ENCODE data around the gene LRP8.

The LRP8 gene

DNA sequence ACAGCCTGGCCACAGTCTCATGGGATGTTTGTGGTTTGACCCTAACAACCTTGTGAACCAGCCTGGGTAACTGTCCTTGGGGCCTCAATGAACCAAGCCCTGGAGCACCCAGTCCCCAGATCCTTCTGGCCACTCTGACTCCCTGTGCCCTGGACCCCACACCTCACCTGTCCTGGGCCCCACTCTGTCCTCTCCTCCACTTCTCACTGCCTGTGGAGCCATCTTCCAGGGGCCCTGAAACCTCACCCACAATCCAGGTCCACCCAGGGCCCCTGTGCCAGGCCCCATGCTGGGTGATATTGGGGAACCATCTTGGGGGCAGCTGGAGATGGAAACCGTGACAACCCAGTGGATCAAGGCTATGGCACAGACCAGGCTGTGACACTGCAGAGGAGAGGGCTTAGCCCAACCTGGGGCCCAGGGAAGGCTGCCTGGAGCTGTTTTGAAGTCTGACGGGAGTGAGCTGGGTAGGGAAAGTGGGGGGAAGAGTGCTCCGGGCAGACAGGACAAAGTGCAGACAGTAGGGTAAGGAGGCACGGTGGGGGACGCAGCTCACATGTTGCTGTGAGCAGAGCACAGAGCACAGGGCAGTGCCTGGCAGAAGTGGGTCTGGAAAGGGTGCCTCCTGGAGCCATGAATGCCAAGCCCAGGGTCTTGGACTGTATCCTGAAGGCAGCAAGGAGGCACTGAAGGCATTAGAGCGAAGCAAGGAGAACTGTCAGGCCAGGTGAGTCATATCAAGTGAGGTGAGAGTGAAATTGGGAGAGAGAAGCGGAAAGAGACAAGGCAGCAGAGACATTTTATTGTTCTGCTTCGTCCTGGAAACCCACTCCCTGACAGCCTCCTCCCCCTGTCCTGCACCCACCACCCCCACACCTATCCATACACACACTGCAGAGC, 12.1 kb upstream of the LRP8 start:
- peak; percentile 6 for DNase-seq

DNA sequence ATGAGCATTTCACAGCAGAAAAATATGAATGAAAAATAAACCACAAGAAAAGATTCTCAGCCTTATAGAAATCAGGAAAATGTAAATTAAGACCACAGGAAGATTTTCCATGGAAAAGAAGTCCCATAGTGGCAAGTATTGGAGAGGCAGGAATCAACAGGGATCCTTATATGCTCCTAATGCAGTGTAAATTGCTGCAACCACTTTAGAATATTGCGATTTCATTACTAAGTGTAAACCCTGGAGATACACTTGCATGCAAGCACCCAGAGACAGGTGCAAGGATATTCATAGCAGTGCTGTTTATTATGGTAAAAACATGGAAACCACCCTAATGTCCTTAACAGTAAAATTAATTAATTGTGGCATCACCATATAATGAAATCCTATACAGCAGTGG, 10.6 kb upstream of the LRP8 start:
- no peak for DNase-seq

DNA sequence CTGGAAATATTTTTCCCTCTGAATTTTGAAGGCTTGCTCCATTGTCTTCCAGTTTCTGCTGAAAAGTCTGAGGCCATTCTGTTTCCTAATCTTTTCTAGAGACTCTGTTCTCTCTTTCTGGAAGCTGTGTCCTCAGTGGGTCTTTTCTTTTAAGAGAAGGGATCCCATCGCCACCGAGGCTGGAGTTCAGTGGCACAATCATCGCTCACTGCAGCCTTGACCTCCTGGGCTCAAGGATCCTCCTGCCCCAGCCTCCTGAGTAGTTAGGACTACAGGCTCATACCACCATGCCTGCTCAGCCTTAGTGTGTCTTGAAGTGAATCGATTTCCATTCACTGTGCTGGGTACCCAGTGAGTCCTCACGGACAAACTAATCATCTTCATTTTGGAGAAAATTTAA, 9.6 kb upstream of the LRP8 start:
- DNase-seq: no peak

DNA sequence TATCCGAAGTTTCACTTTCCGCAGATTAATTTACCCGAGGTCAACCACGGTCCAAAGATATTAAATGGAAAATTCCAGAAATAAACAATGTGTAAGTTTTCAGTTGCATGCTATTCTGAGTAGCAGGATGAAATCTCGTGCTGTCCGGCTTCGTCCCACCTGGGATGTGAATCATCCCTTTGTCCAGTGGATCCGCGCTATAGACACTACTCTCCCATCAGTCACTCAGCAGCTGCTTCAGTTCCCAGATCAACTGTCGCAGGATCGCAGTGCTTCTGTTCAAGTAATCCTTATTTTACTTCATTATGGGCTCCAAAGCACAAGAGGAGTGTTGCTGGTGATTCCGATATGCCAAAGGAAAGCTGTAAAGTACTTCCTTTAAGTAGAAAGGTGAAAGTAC, 8.3 kb upstream of the LRP8 start:
- DNase-seq: no peak

DNA sequence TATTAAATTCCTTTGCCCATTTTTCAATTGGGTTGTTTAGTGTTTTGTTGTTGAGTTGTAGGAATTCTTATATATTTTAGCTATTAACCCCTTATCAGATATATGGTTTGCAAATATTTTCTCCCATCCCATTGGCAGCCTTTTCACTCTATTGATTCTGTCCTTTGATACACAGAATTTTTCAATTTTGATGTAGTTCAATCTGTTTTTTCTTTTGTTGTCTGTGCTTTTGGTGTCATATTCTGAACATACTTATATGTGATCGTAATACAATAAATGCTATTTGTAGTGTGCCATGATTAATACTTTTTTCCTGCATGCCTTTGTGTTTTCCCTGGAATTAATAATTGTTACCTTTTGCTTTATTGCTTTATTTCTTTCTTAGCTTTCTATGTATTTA, 7.8 kb upstream of the LRP8 start:
- DNase-seq: no peak

DNA sequence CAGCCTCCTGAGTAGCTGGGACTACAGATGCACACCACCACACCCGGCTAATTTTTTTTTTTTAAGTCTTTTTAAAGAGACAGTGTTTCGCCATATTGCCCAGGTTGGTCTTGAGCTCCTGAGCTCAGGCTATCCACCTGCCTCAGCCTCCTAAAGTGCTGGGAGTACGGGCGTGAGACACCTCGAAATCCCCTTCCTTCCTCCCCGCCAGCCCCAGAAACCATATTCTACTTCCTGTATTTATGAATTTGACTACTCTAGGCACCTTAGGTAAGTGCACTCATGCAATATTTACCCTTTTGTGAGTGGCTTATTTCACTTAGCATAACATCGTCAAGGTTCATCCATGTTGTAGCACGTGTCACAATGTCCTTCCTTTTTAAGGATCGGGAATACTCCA, 6.9 kb upstream of the LRP8 start:
- no peak for DNase-seq

DNA sequence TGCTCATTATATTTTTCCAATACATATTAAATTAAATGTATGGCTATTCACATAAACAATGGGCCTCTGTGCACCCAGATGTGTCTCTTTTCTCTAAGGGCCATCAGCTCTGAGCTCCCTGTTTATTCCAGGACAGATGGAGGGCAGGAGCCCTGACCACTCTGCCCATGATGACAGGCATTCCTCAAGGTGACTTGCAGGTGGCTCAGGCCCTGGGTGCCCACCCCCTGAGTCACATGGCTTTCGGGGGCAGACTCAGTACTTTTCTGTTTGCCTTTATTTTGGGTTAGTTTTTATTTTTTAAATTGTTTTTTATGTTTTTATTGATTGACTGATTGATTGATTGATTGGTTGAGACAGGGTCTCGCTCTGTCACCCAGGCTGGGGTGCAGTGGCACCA, 6.4 kb upstream of the LRP8 start:
- peak; percentile 16 for DNase-seq

DNA sequence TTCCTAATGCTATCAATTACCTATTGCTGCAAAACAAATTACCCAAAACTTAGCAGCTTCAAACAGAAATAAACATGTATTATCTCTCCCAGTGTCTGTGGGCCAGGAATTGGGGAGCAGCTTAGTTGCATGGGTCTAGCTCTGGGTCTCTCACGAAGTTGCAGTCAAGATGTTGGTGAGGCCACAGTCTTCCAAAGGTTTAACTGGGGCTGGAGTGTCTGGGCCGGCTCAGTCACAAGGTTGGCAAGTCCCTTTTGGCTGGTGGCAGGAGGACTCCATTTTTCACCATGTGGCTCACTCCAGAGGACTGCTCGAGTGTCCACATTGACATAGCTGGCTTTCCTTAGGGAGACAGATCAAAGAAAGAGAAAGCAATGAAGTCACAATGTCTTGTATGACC, 5.0 kb upstream of the LRP8 start:
- DNase-seq: peak; percentile 14

DNA sequence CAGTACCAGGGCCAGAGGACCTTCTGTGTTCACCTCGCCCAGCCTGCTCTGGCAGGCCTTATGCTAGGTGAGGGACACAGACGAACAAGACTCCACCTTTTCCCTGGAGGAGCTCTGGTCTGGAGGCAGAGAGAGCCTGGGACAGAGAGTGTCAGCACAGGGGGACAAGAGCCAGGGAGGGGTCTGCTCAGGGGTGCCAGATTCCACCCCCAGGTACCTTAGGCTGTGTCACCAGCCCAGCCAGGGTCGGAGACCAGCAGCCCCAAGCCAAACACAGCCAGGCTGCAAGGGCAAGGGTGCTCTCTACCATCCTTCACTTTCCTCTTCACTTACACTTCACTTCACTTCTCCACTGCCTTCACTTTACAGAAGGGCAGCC, 4.3 kb upstream of the LRP8 start:
- peak; percentile 21 for DNase-seq

DNA sequence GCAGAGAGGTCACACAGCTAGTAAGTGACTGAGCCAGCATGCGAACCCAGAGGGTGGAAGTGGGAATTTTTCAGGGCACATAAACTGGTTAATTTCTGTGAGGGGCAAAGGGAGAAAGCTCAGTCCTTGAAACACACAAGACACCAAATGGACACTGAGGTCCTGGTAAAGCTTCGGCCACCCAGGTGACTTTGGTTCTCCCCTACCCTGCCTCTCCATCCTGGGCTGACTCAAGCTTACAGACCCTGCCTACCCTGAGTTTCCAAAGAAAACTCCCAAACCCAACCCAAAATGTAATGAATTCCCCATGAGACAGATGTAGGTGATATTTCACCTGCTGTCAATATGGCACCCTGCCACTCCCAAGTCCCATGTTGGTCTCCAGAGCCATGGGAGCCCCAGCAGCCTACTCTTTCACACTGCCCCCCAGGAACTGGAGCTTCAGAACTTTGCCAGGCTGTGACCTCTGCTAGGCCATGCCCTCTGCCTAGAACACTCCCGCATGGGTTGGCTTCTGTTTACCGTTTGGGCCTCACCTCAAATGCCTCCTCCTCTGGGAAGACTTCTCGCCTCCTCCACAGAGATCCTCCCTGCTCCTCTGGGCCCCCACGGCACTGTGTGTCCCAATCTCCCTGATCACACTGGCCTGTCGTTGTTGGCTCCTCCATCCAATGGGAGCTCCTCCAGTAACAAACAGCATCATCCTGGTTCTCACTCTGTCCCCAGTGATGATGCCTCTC, 3.7 kb upstream of the LRP8 start:
- DNase-seq: peak; percentile 12

DNA sequence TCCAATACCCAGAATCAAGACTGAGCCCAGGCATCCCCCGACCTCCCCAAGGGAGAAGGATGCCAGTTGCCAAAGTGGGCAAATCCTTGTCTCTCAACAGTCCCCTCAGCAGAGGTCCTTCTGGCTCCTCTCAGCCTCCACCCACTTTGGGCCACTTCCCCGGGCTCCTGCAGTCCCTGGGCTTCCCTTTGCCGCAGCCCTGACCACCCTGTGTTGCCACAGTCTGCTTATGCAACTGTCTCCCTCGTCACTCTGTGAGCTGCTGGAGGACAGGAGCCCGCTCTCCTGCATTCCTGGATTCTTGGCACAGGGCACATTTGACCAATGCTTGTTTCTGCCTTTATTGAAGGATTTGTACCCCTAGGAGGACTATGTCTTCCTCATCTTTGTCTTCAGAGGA, 2.9 kb upstream of the LRP8 start:
- DNase-seq: peak; percentile 14

DNA sequence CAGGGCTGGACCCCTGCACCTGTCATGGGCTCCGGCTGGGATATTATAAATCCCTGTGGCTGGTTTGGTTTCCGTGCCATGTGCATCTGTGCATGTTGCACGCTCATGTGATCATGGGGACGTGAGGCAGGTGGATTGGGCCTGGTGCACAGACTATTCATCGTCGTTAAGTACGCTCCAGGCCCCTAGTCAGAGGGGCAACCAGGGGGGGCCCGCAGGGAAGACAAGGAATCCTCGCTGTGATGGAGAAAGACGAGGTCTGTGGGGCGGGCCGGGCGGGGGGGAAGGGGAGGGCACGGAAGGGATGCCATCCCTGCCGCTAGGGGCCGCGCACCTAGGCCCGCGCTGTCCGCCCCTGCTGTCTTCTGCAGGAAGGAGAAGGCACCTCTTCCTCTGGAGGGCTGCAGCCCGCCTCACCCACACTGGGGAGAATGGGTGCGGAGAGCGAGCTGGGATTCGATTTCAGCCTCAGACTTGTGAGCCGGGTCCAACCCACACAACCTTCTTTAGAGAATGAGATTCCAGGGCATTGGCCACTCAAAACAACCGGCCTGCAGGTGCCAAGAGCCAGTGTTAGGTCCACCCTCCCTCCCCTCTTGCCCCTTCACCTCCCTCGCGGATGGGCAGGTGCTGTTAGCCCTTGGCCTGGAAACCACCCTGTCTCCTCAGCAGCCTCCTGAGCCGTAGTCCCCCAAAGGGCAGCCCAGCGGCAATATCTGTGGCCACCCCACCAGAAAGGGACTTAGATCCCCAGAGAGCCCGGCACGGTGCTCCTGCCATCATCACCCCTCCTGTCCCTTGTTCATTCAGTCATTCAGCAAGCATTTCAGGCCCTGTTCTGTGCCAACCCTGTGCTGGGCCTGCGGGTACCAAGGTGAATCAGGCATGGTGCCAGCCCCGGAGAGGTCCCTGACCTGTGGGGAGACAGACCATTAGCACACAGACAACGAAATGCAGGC, 950 bp upstream of the LRP8 start:
- DNase-seq: no peak

DNA sequence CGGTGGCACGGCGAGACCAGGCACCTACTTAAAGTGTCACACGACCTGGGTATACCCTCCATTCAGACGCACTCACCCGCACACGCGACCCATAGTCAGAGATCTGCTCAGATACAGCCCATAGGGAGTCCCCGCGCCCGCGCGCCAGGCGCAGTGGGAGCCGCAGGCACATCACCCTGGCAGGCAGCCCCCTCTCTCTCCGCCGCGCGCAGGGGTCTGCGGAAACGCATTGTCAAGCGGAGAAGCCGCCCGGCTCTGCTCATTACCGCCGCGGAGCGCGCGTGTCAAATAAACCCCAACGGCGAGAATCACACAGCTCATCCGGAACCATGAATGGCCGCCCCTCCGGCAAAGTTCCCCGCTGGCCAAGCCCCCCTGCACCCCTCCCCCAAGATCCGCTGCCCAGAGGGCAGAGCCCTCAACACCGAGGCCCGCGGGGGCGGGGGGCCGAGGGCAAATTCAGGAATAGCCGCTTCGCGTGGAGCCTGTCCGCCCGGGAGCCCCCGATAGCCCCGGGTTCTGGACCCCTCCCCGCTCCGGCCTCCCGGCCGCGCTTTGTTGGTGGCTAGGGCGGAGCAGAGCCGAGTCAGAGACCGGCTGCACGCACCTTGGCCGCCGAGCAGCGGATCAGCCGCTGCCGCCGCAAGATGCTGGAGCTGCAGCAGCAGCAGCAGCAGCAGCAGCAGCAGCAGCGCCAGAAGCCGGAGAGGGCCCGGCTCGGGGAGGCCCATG, 522 bp downstream of the LRP8 start:
- DNase-seq: peak; percentile 60

DNA sequence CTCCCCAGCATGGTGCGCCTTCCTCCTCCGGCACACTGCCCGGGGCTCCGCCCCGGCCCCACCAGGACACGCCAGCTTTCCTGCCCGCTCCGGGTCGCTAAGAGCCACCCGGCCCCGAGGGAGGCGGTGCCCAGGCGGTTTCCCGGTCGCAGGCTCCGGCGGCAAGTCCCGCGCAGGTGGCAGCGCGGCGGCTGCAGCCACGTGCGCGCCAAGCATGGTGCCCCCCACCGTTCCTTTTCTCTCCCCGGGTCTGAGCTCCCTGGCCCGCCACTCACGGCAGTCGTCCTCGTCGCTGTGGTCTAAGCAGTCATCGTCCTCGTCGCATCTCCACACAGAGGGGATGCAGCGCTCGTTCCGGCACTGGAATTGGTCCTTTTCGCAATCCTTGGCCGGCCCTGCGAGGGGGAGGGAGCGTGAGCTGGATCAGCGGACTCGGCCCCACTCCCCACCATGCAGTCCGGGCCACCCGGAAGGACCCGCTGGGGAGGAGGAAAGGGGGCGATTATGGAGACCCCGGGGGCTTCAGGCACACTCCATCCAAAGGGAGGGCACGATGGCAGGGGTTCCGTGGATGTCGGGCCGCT, 1.2 kb downstream of the LRP8 start:
- peak; percentile 49 for DNase-seq

DNA sequence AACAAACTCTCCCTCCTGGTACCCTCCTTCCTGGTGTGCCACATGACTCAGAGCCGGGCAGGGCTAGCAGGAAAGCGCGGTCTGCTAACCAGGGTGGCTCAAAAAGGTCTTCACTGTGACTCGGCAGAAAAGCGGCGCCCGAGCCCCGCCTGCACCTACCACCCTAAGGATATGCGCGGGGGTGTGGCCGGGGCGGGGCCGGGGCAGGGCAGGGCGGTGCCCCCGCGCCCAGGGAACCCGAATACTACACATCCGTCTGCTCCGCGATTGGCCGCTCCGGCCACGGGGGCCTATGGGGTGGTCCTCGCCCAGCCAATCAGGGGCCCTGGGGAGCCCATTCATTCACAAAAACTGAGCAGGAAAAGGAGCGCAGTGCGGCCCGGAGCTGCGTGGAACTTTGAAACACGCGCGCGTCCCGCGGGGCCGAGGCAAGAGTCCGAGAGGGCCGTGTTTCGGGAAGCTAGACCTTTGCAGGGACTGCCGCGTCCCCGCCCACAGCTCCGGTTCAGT, 1.7 kb downstream of the LRP8 start:
- DNase-seq: peak; percentile 92

DNA sequence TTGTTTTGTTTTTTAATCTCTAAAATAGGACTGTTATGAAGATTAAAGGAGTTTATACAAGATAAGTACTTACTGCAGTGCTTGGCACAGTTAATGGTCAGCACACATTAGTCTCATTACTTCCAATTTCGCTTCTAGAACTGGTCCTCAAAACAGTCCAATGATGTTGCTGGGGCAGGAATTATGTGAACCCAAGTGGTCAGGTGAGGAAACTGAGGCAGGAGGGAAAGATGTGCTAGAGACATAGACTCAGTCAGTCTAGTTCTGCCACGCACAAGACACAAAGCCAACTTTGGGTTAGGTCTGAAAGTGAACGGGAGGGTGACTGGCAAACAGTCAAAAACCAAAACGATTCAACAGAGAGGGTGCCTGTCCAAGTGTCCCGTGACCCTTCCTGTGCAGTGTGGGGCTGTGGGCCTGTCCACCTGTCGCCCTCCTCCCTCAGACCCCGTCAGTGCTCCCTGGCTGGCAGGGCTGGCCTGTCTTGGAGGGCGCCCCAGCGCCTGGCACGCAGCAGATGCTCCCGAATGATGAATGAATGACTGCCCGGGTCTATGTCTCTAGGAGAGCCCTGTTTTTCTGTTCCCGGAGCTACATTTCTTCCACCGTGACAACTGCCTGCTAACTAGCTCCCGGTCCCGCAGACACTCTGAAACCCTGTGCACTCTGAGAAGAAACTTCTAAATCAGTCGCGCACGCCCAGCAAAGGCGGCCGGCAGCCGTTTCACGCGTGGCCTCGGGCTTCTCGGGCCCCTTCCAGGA, 2.4 kb downstream of the LRP8 start:
- no peak for DNase-seq

DNA sequence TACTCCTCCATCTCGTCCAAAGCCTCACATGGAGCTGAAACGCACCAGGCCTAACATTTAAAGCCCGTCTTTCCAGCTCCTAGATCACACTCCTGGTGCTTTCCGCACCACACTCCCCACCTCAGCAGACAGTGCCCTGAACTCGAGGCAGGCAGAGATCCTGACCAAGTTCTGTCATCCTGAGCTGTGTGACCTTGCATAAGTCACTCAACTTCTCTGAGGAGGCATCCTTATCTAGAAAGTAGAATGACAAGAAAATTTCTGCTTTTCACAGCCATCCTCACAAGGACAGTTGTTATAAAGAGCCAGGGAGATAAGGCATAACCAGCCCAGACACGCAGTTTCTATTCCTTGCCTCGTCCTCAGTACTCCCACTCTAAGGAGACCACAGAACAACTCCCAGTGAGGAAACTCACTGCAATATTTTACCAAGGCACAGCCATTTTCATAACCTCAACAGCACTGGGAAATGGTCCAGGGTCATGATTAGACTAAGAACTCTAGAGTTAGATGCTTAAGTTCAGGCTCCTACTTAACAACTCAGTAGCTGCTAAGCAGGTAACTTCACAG, 3.1 kb downstream of the LRP8 start:
- no peak for DNase-seq

DNA sequence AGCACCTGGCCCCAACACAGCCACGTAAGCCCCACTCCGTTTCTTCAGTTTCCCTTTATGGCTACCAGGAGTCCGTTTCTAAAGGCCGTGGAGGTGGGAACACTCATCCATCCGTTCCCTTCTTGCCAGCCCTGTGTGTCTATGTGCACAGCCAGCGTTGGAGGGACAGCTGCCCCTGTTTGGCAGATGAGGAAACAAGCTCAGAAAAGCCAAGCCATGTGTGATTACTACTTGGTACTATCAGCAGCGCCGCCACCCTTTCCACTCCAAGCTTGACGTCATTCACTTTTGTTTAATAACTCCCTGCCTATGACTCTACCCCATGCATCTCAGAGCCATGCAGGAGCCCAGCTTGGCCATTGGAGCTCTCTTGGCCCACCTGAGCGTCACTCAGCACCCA, 3.5 kb downstream of the LRP8 start:
- DNase-seq: no peak

DNA sequence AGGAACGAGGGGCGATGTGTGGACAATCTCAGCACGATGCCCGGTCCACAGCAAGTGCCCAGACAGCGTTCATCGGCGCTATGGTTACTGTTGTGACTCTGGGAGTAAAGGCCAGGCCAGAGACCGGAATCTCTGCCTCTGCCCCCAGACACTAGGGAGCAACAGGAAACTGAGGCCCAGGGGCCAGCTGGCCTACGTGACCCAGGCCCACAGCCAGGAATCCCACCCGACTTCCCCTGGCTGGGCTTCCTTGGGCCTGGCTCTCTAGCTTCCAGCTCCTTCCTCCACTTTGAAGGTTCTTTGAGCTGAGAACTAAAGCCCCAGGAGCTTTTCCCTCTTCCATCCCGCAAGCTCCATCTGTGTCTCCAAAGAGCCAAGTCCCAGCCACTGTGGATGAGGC, 4.6 kb downstream of the LRP8 start:
- no peak for DNase-seq

DNA sequence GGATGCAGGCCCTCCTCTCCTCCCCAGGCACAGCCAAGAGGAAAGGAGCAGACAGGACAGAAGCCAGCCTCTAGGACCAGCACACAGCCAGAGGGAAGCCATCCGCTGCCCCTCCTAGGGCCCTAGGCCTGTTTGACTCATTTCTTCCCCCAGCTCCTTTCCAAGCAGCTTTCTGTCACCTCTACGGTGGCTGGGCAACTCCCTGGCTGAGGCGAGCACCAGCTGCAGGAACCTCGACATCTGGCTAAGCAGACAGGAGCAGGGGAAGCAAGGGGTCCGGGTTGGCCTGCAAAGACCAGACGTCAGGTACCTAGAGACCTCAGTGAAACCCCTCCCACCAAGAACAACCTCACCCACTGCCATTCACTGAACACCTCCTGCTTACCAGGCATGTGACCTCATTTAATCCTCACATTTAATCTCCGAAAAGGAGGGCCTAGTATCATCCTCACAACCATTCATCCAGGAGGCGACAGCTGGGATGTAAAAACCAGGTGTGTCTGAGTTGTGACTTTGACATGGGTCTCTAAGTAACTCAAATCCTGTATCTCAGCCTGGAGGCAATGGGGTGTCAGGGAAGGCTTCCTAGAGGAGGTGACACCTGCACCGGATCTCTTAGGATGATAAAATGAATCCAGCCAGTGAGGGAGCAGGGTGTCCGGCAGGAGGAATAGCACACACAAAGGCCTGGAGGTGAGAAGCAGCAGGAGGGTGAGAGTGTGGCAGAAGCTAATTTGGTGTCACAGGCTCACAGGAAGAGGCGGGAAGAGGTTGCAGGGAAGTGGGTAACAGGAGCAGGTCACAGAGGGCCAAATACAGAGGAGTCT, 5.9 kb downstream of the LRP8 start:
- no peak for DNase-seq
